HEK293 (cell line): ENCODE data around the gene TACC2.

Source experiments
- ZNF155 ChIP-seq: fragments of 450-650 bp; formaldehyde crosslinking; IDR thresholded peaks from 2 replicates; pipeline ENCODE4 v1.5.1; 2016; ENCODE audit warnings: missing biosample characterization, missing genetic modification characterization
- ZNF561 ChIP-seq: fragments of 450-650 bp; IDR thresholded peaks from 2 replicates; pipeline ENCODE4 v1.5.1; 2018; ENCODE audit warnings: missing biosample characterization, missing genetic modification characterization, borderline replicate concordance
- ZNF658 ChIP-seq: fragments of 450-650 bp; formaldehyde crosslinking; IDR thresholded peaks from 2 replicates; pipeline ENCODE4; 2016; ENCODE audit warnings: missing biosample characterization, missing genetic modification characterization
- TF ChIP-seq, protein P1 (sequence below): sonication (generic); formaldehyde crosslinking; IDR thresholded peaks from 2 replicates; pipeline ENCODE4 v1.8.1; 2022; ENCODE audit warnings: mild to moderate bottlenecking, moderate library complexity, missing genetic modification reagents
- TF ChIP-seq, protein P2 (sequence below): fragments of 450-650 bp; formaldehyde crosslinking; IDR thresholded peaks from 2 replicates; pipeline ENCODE4 v1.5.1; 2016; ENCODE audit warnings: missing biosample characterization, missing genetic modification characterization
- TF ChIP-seq, protein P3 (sequence below): fragments of 450-650 bp; formaldehyde crosslinking; IDR thresholded peaks from 2 replicates; pipeline ENCODE4 v1.5.1; 2016; ENCODE audit warnings: missing biosample characterization, missing genetic modification characterization
- TF ChIP-seq, protein P4 (sequence below): fragments of 450-650 bp; formaldehyde crosslinking; IDR thresholded peaks from 2 replicates; pipeline ENCODE4 v1.5.1; 2017; ENCODE audit warnings: missing biosample characterization, missing genetic modification characterization
- TF ChIP-seq, protein P5 (sequence below): fragments of 450-650 bp; formaldehyde crosslinking; IDR thresholded peaks from 2 replicates; pipeline ENCODE4 v1.5.1; 2016; ENCODE audit warnings: missing biosample characterization, missing genetic modification characterization

DNA sequence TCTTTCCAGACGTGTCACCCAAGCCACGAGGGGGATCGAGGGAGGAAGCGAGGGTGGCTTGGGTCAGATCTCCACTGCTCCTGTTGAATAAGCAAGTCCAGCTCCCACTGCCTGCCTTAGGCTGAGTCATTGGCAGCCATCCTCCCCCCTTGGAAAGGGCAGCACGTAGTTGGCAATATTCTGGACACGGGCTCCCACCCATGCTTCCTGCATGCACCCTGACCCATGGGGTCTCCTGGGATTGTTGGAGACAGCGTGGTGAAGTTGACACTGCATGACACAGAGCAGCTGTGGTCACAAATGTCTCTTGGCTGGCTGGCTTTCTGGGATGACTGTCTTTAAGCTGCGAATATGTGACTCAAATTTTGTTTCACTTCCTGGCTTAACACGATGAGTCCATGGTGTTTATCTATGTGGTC is 293.3 kb downstream of the TACC2 start:
- TF ChIP-seq, protein P1, sequence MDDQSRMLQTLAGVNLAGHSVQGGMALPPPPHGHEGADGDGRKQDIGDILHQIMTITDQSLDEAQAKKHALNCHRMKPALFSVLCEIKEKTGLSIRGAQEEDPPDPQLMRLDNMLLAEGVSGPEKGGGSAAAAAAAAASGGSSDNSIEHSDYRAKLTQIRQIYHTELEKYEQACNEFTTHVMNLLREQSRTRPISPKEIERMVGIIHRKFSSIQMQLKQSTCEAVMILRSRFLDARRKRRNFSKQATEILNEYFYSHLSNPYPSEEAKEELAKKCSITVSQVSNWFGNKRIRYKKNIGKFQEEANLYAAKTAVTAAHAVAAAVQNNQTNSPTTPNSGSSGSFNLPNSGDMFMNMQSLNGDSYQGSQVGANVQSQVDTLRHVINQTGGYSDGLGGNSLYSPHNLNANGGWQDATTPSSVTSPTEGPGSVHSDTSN (CRISPR knock-in tag): no peak
- TF ChIP-seq, protein P2, sequence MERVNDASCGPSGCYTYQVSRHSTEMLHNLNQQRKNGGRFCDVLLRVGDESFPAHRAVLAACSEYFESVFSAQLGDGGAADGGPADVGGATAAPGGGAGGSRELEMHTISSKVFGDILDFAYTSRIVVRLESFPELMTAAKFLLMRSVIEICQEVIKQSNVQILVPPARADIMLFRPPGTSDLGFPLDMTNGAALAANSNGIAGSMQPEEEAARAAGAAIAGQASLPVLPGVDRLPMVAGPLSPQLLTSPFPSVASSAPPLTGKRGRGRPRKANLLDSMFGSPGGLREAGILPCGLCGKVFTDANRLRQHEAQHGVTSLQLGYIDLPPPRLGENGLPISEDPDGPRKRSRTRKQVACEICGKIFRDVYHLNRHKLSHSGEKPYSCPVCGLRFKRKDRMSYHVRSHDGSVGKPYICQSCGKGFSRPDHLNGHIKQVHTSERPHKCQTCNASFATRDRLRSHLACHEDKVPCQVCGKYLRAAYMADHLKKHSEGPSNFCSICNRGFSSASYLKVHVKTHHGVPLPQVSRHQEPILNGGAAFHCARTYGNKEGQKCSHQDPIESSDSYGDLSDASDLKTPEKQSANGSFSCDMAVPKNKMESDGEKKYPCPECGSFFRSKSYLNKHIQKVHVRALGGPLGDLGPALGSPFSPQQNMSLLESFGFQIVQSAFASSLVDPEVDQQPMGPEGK (tag by site-specific recombination): no peak
- TF ChIP-seq, protein P3, sequence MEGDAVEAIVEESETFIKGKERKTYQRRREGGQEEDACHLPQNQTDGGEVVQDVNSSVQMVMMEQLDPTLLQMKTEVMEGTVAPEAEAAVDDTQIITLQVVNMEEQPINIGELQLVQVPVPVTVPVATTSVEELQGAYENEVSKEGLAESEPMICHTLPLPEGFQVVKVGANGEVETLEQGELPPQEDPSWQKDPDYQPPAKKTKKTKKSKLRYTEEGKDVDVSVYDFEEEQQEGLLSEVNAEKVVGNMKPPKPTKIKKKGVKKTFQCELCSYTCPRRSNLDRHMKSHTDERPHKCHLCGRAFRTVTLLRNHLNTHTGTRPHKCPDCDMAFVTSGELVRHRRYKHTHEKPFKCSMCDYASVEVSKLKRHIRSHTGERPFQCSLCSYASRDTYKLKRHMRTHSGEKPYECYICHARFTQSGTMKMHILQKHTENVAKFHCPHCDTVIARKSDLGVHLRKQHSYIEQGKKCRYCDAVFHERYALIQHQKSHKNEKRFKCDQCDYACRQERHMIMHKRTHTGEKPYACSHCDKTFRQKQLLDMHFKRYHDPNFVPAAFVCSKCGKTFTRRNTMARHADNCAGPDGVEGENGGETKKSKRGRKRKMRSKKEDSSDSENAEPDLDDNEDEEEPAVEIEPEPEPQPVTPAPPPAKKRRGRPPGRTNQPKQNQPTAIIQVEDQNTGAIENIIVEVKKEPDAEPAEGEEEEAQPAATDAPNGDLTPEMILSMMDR (tag by site-specific recombination): no peak
- TF ChIP-seq ZNF658 (tag by site-specific recombination) (no peak), ZNF155 (tag by site-specific recombination) (no peak), ZNF561 (tag by site-specific recombination) (no peak)
- TF ChIP-seq, protein P4, sequence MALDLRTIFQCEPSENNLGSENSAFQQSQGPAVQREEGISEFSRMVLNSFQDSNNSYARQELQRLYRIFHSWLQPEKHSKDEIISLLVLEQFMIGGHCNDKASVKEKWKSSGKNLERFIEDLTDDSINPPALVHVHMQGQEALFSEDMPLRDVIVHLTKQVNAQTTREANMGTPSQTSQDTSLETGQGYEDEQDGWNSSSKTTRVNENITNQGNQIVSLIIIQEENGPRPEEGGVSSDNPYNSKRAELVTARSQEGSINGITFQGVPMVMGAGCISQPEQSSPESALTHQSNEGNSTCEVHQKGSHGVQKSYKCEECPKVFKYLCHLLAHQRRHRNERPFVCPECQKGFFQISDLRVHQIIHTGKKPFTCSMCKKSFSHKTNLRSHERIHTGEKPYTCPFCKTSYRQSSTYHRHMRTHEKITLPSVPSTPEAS: no peak
- TF ChIP-seq, protein P5, sequence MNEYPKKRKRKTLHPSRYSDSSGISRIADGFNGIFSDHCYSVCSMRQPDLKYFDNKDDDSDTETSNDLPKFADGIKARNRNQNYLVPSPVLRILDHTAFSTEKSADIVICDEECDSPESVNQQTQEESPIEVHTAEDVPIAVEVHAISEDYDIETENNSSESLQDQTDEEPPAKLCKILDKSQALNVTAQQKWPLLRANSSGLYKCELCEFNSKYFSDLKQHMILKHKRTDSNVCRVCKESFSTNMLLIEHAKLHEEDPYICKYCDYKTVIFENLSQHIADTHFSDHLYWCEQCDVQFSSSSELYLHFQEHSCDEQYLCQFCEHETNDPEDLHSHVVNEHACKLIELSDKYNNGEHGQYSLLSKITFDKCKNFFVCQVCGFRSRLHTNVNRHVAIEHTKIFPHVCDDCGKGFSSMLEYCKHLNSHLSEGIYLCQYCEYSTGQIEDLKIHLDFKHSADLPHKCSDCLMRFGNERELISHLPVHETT (tag by site-specific recombination): no peak
